WERI-Rb-1 (cell line): ENCODE results near the gene SH3TC2.

Experiments used
- DNase-seq: peaks from one replicate; pipeline ENCODE4 v3.0.0-alpha.2; 2020
- H3K27ac ChIP-seq: fragments of 250-450 bp; sonication (Bioruptor Pico); 2 replicates; pipeline ENCODE4 v1.5.1; 2020; ENCODE audit warnings: mild to moderate bottlenecking, moderate library complexity
- H3K27me3 ChIP-seq: fragments of 250-450 bp; sonication (Bioruptor Pico); 2 replicates; pipeline ENCODE4 v1.5.1; 2021; ENCODE audit warnings: mild to moderate bottlenecking, low read depth, moderate library complexity; ENCODE audit not compliant: insufficient read depth, severe bottlenecking
- H3K36me3 ChIP-seq: fragments of 250-450 bp; sonication (Bioruptor Pico); 2 replicates; pipeline ENCODE4 v1.5.1; 2020; ENCODE audit warnings: mild to moderate bottlenecking, moderate library complexity
- H3K4me3 ChIP-seq: 2 replicates; pipeline ENCODE4 v1.5.1; 2011; ENCODE audit warnings: low read depth, mild to moderate bottlenecking, control low read depth, low read length
- H3K9me3 ChIP-seq: fragments of 250-450 bp; sonication (Bioruptor Pico); 2 replicates; pipeline ENCODE4 v1.5.1; 2021; ENCODE audit warnings: mild to moderate bottlenecking, moderate library complexity; ENCODE audit not compliant: severe bottlenecking
- TF ChIP-seq, protein P1 (sequence below): IDR thresholded peaks from 2 replicates; pipeline ENCODE4 v1.5.1; 2011; ENCODE audit warnings: low read depth, mild to moderate bottlenecking, control low read depth, inconsistent platforms, low read length

Gene SH3TC2

DNA sequence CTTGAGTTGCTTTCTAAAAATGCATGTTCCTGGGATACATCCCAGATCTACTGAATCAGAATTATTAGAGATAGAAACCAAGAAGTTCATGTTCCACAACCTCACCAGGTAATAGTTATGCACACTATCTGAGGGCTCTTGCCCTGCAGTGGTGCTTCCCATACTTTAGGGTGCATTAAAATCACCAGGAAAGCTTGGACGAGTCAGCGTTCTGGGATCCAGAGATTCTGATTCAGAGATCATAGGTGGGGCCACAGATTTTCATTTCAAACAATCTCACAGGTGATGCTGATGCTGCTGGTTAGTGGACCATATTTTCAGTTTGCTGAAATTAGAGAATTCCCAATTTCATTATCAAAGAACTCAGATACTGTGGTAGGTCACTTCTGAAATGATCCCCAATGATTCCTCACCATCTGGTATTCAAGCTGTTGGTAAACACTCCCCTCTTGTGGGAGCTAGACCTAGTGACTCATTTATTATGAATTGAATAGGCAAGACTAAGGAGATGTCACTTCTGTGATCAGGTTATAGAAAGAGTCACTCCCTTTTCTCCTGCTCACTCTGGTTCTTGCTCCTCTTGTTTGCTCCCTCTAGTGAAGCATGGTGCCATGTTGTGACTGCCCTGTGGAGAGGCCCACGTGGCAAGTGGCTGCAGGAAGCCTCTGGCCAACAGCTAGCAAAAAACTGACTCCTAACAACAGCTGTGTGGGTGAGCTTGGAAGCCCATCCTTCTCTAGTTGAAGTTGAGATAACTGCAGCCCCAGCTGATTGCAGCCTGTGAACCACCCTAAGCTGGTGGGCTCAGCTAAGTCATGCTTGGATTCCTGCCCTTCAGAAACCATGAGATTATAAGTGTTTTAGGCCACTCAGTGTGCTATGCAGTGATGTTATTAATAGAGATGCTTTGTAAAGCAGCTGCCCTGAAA lies 59.8 kb downstream of the SH3TC2 start:
- H3K4me3 ChIP-seq = no peak overlapping the region
- no peak overlapping the region for H3K27ac ChIP-seq
- no peak for DNase-seq
- no peaks in the 10 kb centered on the region for H3K36me3 ChIP-seq
- TF ChIP-seq, protein P1, sequence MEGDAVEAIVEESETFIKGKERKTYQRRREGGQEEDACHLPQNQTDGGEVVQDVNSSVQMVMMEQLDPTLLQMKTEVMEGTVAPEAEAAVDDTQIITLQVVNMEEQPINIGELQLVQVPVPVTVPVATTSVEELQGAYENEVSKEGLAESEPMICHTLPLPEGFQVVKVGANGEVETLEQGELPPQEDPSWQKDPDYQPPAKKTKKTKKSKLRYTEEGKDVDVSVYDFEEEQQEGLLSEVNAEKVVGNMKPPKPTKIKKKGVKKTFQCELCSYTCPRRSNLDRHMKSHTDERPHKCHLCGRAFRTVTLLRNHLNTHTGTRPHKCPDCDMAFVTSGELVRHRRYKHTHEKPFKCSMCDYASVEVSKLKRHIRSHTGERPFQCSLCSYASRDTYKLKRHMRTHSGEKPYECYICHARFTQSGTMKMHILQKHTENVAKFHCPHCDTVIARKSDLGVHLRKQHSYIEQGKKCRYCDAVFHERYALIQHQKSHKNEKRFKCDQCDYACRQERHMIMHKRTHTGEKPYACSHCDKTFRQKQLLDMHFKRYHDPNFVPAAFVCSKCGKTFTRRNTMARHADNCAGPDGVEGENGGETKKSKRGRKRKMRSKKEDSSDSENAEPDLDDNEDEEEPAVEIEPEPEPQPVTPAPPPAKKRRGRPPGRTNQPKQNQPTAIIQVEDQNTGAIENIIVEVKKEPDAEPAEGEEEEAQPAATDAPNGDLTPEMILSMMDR = no peak
- H3K27me3 ChIP-seq = peaks cover 32% of the 10 kb centered on the region
- H3K9me3 ChIP-seq = no peaks in the 10 kb centered on the region

DNA sequence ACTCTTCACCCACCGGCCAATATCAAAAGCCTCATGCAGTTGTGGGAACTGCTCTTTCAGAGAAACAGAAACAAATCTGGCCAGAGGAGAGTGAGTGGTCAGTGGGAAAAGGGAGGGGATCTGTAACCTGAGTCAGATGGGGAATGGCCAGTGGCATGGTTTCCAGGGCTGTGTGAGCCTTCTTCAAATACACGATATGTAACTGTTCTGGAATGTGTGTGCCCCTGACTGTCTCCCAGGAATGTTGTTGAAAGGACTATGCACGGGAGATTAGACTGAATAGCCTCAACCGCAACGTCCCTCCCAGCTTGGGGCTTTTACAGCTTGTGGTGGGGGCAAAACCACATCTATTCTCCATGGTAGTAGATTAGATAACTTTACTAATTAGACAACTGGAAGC lies 60.8 kb downstream of the SH3TC2 start:
- no peaks in the 10 kb centered on the region for H3K36me3 ChIP-seq
- no peaks in the 10 kb centered on the region for H3K9me3 ChIP-seq
- no peak overlapping the region for H3K4me3 ChIP-seq
- H3K27me3 ChIP-seq = peaks cover 34% of the 10 kb centered on the region
- TF ChIP-seq, protein P1 = no peak
- H3K27ac ChIP-seq = no peak overlapping the region
- no peak for DNase-seq

DNA sequence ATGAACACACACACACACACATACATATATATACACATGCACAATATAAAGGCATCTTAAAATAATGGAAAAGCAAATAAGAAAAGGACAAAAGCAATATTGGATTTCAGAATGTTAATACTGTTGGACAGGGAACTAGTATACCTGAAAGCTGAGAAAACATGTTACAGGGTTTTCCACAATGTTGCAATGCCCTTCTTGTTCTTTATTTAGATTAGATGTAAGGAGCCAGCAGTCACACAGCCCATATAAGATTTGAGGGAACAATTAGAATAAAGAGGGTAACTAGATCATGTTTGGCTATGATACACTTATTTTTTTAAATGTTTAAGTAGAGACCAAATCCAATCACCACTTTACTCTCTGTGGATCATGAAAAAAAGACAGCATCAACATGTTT lies 61.7 kb downstream of the SH3TC2 start:
- H3K36me3 ChIP-seq = no peaks in the 10 kb centered on the region
- H3K27me3 ChIP-seq = peaks cover 37% of the 10 kb centered on the region
- no peak overlapping the region for H3K4me3 ChIP-seq
- no peak overlapping the region for H3K27ac ChIP-seq
- no peaks in the 10 kb centered on the region for H3K9me3 ChIP-seq
- no peak for DNase-seq
- TF ChIP-seq, protein P1 = no peak

DNA sequence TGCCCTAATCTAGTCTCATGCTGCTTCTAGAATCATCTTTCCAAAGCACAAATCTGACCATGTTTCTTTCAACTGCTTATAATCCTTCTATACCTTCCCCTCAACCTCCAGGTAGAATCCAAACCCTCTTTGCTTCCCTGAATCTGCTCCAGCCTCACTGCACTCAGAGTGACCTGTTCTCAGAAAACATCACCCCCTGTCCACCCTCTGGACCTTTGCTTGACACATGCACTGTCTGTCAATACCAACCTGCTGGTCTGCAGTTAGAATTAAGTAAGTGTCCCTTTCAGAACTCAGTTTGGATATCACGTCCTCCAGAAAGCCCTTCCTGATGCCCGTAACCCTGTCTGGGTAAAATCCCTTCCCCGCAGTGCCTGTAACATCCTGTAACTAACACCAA lies 63.1 kb downstream of the SH3TC2 start:
- no peak for DNase-seq
- TF ChIP-seq, protein P1 = no peak
- no peak overlapping the region for H3K4me3 ChIP-seq

DNA sequence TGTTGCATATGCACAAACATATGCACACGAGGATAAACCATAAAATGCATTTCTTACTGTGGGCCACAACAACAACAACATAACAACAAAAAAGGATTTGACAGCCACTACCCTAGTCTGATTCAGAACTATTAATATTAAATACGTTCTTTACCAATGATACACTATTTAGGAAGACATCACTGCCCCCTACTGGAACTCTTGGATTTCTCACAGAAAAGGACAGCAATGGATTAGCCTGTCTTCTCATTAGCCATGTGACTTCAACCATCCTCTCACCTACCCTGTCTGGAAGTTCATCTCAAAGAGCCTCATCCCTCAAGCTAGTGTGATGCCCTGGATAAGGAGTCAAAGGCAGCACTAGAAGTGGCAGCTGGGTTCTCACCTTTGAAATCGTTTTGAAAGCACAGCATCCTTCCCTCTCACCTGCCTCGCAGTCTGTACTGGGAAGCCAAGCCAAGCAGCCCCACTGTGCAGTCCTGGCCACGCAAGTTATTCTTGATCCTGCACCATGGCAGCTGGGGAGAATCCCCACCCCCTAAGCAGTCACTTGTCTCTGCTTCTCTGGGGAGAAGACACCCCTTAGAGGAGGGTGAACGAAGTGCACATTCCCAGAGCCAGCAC lies 64.6 kb downstream of the SH3TC2 start:
- peak; percentile 15 for DNase-seq

More for the DNA sequence above, 63.1 kb downstream of the SH3TC2 start:
- Histone ChIP-seq H3K27me3 (peaks cover 39% of the 10 kb centered on the region), H3K27ac (no peak overlapping the region), H3K9me3 (no peaks in the 10 kb centered on the region), H3K36me3 (no peaks in the 10 kb centered on the region)

More for the DNA sequence above, 64.6 kb downstream of the SH3TC2 start:
- no peaks in the 10 kb centered on the region for H3K9me3 ChIP-seq
- TF ChIP-seq, protein P1 = peak; percentile 52
- no peak overlapping the region for H3K27ac ChIP-seq
- H3K36me3 ChIP-seq = no peaks in the 10 kb centered on the region
- peaks cover 36% of the 10 kb centered on the region for H3K27me3 ChIP-seq
- H3K4me3 ChIP-seq = no peak overlapping the region
